HG03520 (cell line): ENCODE data around the gene ALDH16A1.

Experiments used
- ATAC-seq: cut with Tn5 transposase; IDR thresholded peaks from one replicate; pipeline ENCODE4 v1.9.1; 2021; ENCODE audit warnings: mild to moderate bottlenecking, moderate library complexity; ENCODE audit not compliant: unreplicated experiment

The ALDH16A1 gene

GRCh38 chr19:49507803-49508494, 54.9 kb downstream of the ALDH16A1 start:
- no peak for ATAC-seq

DNA sequence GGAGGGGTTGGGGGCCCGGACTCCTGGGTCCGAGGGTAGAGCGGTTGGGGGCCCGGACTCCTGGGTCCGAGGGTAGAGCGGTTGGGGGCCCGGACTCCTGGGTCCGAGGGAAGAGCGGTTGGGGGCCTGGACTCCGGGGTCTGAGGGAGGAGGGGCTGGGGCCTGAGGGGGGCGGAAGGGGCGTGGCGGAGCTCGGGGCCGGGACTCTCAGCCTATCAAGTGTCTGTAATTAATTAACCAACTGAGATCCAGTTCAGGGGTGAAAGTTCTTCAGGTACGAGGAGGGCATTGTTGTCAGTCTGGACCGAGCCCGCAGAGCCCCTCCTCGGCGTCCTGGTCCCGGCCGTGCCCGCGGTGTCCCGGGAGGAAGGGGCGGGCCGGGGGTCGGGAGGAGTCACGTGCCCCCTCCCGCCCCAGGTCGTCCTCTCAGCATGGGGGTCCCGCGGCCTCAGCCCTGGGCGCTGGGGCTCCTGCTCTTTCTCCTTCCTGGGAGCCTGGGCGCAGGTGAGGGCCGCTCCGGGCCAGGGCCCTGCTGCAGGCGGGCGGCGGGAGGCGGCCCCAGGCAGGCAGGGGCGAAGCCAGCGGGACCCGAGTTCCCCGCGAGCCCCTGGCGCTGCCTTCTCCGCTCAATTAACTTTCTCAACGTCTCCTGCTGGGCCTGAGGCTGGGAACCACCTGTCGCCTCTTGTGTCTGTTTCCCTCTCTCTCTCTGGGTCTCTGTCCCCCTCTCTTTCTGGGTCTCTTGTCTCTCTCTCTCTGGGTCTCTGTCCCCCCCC, 60.1 kb downstream of the ALDH16A1 start:
- no peak for ATAC-seq

DNA sequence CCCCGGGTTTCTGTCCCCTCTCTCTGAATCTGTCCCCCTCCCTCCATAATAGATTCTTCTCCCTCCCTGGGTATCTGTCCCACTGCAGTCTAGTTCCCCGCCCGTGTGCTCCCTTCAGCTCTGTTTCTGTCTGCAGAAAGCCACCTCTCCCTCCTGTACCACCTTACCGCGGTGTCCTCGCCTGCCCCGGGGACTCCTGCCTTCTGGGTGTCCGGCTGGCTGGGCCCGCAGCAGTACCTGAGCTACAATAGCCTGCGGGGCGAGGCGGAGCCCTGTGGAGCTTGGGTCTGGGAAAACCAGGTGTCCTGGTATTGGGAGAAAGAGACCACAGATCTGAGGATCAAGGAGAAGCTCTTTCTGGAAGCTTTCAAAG, 60.7 kb downstream of the ALDH16A1 start:
- no peak for ATAC-seq

GRCh38 chr19:49514151-49514550, 61.1 kb downstream of the ALDH16A1 start:
- ATAC-seq: no peak

DNA sequence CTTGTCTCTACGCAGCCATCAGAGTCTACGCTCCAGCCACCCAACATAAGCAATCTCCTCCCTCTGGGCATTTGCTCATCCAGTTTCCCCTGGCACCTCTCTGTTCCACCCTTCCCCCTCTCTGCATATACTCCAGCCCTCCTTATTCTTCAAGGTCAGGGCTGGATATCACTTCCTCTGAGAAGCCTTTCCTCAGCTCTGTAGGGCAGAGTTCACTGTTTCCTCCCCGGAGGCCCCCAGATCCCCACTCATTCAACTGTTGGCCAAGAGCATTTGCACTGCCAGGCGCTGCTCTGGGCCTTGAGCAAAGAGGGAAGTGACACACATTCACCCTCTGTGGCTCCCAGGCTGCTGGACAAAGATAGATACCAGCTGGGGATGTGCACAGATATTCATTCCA, 62.7 kb downstream of the ALDH16A1 start:
- ATAC-seq: no peak

- no peak for ATAC-seq
Observed at GRCh38 chr19:49518033-49518432, 65.0 kb downstream of the ALDH16A1 start.
